CD4-positive, alpha-beta T cell treated with Interleukin-4 for 4 hours (primary cell): ENCODE measurements around the gene NLRC4.
"Not testable (repeated sequence)": the region's sequence is repeated elsewhere in the genome, so short reads cannot be mapped to it uniquely, and the experiment has no call there.

Experiments used
- DNase-seq: peaks from one replicate; pipeline ENCODE4 v3.0.0-alpha.2; 2020

The NLRC4 gene

DNA sequence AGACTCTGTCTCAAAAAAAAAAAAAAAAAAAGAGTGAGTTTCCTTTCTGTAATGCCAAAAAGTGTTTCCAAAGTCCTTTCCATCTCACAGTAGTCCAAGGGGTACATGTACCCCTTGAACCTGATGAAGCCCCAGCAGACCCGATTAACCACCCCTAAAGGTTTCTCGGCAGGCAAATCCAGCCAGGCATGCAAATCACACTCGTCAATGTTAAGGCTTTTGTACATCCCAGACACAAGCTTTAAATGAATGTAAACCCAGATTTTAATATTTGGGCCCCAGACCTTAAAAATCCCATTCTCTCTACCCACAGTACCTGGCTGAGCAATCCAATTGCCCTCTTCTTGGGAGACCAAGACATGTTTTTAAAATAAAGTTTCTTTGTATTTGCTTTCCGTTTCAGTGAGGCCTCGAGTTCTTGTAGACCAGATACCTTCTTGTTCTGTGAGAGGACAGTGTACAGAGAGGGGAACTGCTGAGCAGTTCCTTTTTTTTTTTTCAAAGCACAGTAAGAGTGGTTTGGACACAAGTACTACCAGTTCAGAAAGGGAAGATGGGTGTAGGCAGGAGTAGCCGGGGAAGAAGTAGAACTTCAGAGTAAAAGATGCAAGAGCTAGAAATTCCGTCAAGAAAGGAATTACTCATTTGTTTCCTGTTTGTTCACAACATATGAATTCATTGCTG is at the start of gene NLRC4:
TSS of gene NLRC4 (minus strand) at position 465 of the 684 bp plus-strand sequence. CDS start 8,111 bp downstream, outside the sequence.
- peak; percentile 10 for DNase-seq

DNA sequence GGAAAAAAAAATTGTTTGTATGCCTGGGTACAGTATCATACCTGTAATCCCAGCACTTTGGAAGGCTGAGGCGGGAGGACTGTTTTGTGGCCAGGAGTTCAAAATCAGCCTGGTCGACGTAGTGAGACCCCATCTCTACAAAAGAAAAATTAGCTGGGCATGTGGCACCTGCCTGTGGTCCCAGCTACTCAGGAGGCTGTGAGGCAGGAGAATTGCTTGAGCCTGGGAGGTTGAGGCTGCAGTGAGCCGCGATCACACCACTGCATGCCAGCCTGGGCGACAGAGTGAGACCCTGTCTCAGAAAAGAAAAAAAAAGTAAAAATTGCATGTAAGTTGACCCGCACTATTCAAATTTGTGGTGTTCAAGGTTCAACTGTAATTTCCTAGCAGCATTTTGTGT is 45.9 kb upstream of the NLRC4 start:
- no peak for DNase-seq

- DNase-seq = not testable (repeated sequence)
These were observed 29.4 kb upstream of the NLRC4 start for GRCh38 chr2:32293966-32294562.

- DNase-seq = not testable (repeated sequence)
These were observed 28.8 kb upstream of the NLRC4 start for GRCh38 chr2:32293493-32293892.

DNA sequence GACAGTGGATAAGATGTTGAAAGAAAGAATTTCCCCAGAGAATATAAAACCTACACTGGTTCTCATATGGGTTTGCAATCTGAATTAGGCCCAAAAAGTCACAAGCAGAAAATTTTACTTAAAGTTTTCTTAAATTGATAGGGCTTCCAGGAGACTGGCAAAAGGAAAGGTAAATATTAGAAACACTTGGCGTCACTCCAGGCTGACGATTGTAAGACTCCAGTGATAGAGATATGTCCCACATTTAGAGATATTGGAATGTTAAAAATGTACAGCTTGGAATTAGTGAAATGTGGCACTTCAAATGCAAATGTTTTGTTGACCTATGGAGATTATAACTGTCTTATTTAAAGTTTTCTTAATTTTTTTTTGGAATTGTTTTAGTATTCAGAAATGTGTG is 27.1 kb upstream of the NLRC4 start:
- no peak for DNase-seq

DNA sequence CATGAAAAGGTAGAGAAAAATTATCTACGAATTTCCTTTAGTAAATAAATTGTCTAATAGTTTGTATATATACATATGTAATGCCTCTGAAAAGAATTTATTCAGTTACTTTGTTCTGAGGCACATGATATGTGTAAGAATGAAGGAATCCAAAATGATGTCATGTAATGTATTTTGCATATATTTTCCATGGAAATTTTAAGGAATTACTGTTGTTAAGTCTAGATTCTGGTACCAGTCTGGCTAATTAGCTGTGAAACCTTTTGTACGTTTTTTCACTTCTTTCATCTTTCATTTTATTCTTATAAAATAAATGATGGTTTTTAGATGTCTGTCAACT is 25.3 kb upstream of the NLRC4 start:
- DNase-seq = no peak

GRCh38 chr2:32289165-32289999 is 24.7 kb upstream of the NLRC4 start:
- no peak for DNase-seq

DNA sequence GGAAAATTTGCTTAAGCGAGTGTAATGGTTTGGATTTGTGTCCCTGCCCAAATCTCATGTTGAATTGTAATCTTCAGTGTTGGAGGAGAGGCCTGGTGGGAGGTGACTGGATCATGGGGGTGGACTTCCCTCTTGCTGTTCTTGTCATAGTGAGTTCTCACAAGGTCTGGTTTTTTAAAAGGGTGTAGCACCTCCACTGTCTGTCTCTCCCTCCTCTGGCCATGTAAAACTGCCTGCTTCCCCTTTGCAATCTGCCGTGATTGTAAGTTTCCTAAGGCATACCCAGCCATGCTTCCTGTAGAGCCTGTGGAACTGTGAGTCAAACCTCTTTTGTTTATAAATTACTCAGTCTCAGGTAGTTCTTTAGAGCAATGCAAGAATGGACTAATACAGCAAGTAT is 19.6 kb upstream of the NLRC4 start:
- DNase-seq = peak; percentile 11

DNA sequence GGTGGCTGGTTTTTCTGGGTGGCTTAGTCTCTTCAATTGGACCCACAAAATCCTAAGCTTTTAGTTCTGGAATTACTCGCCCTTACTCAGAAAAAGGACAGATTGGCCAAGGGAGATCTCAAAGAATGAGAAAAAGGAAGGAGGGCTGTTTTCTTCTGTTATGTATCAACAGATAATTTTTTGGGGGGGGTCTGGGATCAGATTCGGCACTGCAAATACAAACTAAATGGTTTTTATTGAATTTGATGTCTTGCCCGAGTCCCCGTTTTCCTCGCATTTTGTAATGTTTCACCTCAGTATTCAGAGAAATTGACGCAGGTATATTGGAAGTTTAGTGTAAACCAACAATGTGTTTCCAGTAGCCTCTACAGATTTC is 13.8 kb upstream of the NLRC4 start:
- DNase-seq = no peak

GRCh38 chr2:32277674-32278477 is 13.2 kb upstream of the NLRC4 start, which contains the start of gene YIPF4:
Gene YIPF4, plus strand, starts transcription at chr2:32277904. Its CDS starts 252 bp downstream, at chr2:32278156.
- peak; percentile 92 for DNase-seq

- DNase-seq = no peak
These were observed 12.6 kb upstream of the NLRC4 start for GRCh38 chr2:32277363-32277673.

DNA sequence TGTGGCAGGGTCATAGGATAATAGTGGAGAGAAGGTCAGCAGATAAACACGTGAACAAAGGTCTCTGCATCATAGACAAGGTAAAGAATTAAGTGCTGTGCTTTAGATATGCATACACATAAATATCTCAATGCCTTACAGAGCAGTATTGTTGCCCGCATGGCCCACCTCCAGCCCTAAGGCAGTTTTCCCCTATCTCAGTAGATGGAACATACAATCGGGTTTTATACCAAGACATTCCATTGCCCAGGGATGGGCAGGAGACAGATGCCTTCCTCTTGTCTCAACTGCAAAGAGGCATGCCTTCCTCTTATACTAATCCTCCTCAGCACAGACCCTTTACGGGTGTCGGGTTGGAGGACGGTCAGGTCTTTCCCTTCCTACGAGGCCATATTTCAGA is 11.1 kb upstream of the NLRC4 start:
- not testable (repeated sequence) for DNase-seq

DNA sequence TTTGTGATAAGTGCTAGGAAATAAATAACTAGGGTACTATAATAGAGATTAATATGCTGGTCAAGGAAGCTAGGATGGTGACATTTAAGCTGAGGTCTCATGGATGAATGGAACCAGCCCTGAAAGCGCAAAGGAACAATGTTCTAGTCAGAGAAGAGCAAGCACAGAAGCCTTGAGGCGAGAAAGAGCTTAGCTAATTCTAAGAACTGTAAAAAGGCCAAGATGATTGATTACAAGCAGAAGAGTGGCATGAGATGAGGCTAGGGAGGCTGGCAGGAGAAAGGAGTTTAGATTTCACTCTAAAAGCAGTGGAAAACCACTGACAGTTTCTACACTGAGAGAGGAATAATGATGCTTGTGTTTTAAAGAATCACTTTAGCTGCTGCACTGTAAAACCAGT is 9.6 kb upstream of the NLRC4 start:
- DNase-seq = no peak

DNA sequence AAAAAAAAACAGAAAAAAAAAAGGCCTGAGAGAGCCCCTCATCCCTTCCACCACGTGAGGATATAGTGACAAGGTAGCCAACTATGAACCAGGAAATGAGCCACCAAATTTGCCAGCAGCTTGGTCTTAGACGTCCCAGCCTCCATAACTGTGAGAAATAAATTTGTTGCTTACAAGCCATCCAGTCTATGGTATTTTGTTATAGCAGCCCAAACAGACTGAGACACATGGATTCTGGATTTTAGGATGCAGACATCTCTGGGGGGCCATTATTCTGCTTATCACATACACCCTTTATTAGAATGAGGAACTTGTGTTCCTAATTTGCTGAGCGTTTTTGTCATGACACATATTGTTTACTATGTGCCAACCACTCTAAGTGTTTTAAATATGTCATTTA is 7.6 kb upstream of the NLRC4 start:
- DNase-seq = no peak

GRCh38 chr2:32271063-32271462 is 6.4 kb upstream of the NLRC4 start:
- no peak for DNase-seq

DNA sequence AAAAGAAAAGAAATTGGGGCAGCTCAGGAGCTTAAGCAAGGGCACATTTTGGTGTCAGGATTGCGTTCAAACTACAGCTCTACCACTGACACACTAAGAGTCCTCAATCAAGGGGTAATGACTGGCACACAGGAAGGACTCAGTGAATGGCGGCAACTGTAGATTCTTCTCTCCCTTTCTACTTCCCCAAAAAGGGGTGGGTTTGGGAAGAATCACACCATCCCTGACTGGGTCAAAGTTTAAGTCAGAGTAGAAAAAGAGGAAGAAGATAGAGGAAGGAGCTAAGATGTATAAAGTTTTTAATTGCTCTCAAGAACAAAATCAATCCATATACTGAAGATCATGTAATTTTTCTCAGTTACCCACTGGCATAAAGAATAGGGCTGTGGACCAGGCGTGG is 2.6 kb downstream of the NLRC4 start:
- DNase-seq = peak; percentile 24

- DNase-seq = no peak
These were observed 4.3 kb downstream of the NLRC4 start for GRCh38 chr2:32260376-32260775.

- no peak for DNase-seq
These were observed 6.4 kb downstream of the NLRC4 start for GRCh38 chr2:32258242-32258641.

DNA sequence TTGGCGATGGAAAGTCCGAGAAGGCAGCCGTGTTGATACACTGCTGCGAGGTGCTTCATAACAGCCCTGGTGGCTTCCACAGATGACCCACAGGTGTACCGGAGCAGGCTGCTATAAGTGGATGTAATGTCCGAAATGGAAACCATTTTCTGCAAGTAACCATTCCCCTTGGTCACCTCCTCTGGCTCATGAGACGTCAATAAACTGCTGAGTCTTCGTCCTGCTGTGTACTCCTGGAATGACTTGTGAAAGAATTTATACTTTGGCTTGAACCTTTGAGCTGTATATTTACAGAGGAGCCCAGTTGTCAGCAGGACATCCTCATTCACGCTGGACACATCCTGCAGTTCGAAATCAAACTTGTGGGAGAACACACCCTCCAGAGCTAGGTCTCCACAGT is 14.4 kb downstream of the NLRC4 start:
- DNase-seq = no peak

DNA sequence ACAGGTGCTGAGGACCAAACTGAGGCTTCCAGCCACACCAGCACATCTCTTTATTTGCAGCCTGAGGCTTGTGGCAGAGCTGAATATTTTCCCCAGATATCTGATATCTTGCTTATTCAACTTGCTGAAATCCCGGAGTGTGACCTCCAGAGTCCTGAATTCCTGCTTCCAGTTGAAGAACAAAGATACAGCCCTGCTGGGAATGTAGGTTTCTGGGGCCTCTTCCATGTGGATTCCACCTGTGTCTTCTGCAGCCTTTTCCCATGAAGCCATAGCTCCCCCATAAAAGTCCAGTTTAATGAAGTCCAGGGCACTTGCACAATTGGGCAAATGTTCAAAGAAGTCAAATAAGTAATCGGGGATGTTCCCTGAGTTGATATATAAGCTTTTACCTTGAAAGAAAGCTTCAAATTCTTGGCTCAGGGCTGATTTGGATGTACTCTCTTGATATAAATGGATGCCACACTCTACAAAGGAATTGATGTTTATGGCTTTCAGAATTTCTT is 14.9 kb downstream of the NLRC4 start:
- DNase-seq = no peak

- DNase-seq = no peak
These were observed 16.4 kb downstream of the NLRC4 start for GRCh38 chr2:32248299-32248698.

DNA sequence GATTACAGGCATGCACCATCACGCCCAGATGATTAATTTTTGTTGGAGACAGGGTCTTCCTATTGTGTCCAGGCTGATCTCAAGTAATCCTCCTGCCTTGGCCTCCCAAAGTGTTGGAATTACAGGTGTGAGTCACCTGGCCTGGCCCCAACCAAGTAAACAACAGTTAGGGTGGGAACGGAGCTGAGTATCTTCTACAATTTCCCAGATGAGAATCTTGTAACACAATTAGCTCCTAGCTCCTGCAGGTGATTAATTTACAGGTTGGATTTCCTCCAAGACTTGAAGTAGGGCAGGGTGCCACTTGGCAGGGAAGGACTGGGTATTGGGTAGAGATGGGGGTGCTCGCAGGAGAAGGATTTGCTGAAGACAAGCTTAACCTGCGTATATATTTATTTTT is 17.8 kb downstream of the NLRC4 start:
- DNase-seq = no peak

- no peak for DNase-seq
These were observed 22.4 kb downstream of the NLRC4 start for GRCh38 chr2:32242331-32242730.
